H1 (cell line): ENCODE data around the gene INHA.

Experiments
- CHD1 ChIP-seq: IDR thresholded peaks from 2 replicates; pipeline ENCODE4 v1.6.1; 2012; ENCODE audit warnings: low read depth, low read length, improper control_type of control experiment
- CREB1 ChIP-seq: IDR thresholded peaks from 2 replicates; pipeline ENCODE4 v1.6.1; 2012; ENCODE audit warnings: inconsistent platforms
- EP300 ChIP-seq, 2 experiments: IDR thresholded peaks; 1 replicate in 1 of 2; 2 replicates in 1 of 2; pipeline ENCODE4 v1.6.1; 2011 to 2012; ENCODE audit warnings: low read depth in 2 of 2, low read length in 2 of 2, mild to moderate bottlenecking in 2 of 2, borderline replicate concordance in 1 of 2, inconsistent platforms in 1 of 2, moderate library complexity in 1 of 2
- EZH2 ChIP-seq: fragments of 200-600 bp; sonication (generic); IDR thresholded peaks from 2 replicates; pipeline ENCODE4 v1.7.1; 2012; ENCODE audit warnings: low read depth, mild to moderate bottlenecking, moderate library complexity, low read length, inconsistent platforms; ENCODE audit not compliant: severe bottlenecking
- JUND ChIP-seq: IDR thresholded peaks from 2 replicates; pipeline ENCODE4 v1.6.1; 2011; ENCODE audit warnings: mild to moderate bottlenecking, improper control_type of control experiment, low read length
- NANOG ChIP-seq: IDR thresholded peaks from 2 replicates; pipeline ENCODE4 v1.6.1; 2011; ENCODE audit warnings: low read length, low read depth, mild to moderate bottlenecking, inconsistent platforms; ENCODE audit not compliant: insufficient read depth, poor library complexity, severe bottlenecking
- POLR2AphosphoS5 ChIP-seq: IDR thresholded peaks from 2 replicates; pipeline ENCODE4 v1.6.1; 2011; ENCODE audit warnings: low read depth, low read length
- RAD21 ChIP-seq, 2 experiments: IDR thresholded peaks in 1 of 2; conservative IDR thresholded peaks in 1 of 2; 2 replicates each; pipeline ENCODE4 v1.6.1; 2011; ENCODE audit warnings: low read depth in 2 of 2, low read length in 2 of 2, improper control_type of control experiment in 1 of 2, inconsistent platforms in 1 of 2, mild to moderate bottlenecking in 1 of 2, moderate library complexity in 1 of 2
- RFX5 ChIP-seq: IDR thresholded peaks from 2 replicates; pipeline ENCODE4 v1.6.1; 2011; ENCODE audit warnings: low read depth, low read length, improper control_type of control experiment, borderline replicate concordance
- TF ChIP-seq, protein P1 (sequence below), 3 experiments: IDR thresholded peaks; 1 replicate in 2 of 3; 2 replicates in 1 of 3; pipeline versions ENCODE4 v1.5.1 to v1.6.1; 2011; ENCODE audit warnings: low read length in 3 of 3, mild to moderate bottlenecking in 3 of 3, inconsistent platforms in 2 of 3, low read depth in 1 of 3, moderate library complexity in 1 of 3; ENCODE audit not compliant: insufficient read depth in 1 of 3; ENCODE audit errors: control extremely low read depth in 1 of 3
- TF ChIP-seq, protein P2 (sequence below): IDR thresholded peaks from 2 replicates; pipeline ENCODE4 v1.6.1; 2012; ENCODE audit warnings: low read length, inconsistent platforms

DNA sequence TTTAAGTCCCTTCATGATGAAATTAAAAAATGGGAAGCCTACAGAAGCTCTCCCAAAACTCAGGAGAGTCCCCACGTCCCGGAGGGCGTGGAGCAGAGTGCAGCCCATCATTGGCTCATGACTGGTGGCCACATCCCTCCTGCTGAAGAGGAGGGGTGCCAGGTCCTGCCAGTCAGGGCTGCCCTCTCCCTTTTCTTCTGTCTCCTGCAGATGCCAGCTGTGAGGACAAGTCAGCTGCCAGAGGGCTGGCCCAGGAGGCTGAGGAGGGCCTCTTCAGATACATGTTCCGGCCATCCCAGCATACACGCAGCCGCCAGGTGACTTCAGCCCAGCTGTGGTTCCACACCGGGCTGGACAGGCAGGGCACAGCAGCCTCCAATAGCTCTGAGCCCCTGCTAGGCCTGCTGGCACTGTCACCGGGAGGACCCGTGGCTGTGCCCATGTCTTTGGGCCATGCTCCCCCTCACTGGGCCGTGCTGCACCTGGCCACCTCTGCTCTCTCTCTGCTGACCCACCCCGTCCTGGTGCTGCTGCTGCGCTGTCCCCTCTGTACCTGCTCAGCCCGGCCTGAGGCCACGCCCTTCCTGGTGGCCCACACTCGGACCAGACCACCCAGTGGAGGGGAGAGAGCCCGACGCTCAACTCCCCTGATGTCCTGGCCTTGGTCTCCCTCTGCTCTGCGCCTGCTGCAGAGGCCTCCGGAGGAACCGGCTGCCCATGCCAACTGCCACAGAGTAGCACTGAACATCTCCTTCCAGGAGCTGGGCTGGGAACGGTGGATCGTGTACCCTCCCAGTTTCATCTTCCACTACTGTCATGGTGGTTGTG, 2.6 kb downstream of the INHA start:
- TF ChIP-seq CHD1 (no peak), POLR2AphosphoS5 (no peak), EP300 (IDR thresholded peaks at IDR 0.05; ENCODE audit: borderline replicate concordance in 1 of 2, low read depth in 2 of 2, low read length in 2 of 2) (no peak), NANOG (no peak), RAD21 (IDR thresholded peaks at IDR 0.05 in 1 of 2, conservative IDR thresholded peaks at IDR 0.05 in 1 of 2; ENCODE audit: low read depth in 2 of 2, low read length in 2 of 2) (no peak), RFX5 (no peak), CREB1 (no peak), EZH2 (no peak), JUND (no peak)
- TF ChIP-seq, protein P1, sequence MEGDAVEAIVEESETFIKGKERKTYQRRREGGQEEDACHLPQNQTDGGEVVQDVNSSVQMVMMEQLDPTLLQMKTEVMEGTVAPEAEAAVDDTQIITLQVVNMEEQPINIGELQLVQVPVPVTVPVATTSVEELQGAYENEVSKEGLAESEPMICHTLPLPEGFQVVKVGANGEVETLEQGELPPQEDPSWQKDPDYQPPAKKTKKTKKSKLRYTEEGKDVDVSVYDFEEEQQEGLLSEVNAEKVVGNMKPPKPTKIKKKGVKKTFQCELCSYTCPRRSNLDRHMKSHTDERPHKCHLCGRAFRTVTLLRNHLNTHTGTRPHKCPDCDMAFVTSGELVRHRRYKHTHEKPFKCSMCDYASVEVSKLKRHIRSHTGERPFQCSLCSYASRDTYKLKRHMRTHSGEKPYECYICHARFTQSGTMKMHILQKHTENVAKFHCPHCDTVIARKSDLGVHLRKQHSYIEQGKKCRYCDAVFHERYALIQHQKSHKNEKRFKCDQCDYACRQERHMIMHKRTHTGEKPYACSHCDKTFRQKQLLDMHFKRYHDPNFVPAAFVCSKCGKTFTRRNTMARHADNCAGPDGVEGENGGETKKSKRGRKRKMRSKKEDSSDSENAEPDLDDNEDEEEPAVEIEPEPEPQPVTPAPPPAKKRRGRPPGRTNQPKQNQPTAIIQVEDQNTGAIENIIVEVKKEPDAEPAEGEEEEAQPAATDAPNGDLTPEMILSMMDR (IDR thresholded peaks at IDR 0.05; ENCODE audit: control extremely low read depth in 1 of 3, insufficient read depth in 1 of 3, low read depth in 1 of 3, low read length in 3 of 3) = no peak
- TF ChIP-seq, protein P2, sequence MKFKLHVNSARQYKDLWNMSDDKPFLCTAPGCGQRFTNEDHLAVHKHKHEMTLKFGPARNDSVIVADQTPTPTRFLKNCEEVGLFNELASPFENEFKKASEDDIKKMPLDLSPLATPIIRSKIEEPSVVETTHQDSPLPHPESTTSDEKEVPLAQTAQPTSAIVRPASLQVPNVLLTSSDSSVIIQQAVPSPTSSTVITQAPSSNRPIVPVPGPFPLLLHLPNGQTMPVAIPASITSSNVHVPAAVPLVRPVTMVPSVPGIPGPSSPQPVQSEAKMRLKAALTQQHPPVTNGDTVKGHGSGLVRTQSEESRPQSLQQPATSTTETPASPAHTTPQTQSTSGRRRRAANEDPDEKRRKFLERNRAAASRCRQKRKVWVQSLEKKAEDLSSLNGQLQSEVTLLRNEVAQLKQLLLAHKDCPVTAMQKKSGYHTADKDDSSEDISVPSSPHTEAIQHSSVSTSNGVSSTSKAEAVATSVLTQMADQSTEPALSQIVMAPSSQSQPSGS = no peak
